ENCODE measurements around the gene MAGI2.

The MAGI2 gene

DNA sequence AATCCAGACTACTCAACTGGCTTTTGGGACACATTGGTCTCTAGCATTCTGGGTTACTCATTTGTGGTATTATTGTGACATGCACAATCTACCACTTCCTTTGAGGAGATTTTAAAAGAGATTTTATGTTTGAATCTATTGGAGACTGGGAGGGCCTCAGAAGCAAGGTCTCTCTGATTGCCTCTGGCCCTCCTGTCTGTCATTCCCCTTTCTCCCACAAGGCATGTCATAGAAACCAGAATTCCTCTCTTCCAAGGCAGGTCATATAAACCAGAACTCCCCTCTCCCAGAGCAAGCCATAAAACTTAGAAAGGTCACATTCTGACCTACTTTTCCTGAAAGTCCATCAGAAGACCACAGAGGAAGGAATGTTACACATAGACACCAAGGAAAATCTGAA, 877.2 kb downstream of the MAGI2 start:
- DNase-seq (ENCODE audit: low read depth), result peak; percentile 63
- TF ChIP-seq, protein P1, sequence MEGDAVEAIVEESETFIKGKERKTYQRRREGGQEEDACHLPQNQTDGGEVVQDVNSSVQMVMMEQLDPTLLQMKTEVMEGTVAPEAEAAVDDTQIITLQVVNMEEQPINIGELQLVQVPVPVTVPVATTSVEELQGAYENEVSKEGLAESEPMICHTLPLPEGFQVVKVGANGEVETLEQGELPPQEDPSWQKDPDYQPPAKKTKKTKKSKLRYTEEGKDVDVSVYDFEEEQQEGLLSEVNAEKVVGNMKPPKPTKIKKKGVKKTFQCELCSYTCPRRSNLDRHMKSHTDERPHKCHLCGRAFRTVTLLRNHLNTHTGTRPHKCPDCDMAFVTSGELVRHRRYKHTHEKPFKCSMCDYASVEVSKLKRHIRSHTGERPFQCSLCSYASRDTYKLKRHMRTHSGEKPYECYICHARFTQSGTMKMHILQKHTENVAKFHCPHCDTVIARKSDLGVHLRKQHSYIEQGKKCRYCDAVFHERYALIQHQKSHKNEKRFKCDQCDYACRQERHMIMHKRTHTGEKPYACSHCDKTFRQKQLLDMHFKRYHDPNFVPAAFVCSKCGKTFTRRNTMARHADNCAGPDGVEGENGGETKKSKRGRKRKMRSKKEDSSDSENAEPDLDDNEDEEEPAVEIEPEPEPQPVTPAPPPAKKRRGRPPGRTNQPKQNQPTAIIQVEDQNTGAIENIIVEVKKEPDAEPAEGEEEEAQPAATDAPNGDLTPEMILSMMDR (conservative IDR thresholded peaks at IDR 0.05; ENCODE audit: low read length), result no peak
- no peak overlapping the region for H3K4me3 ChIP-seq (ENCODE audit: low read length)

DNA sequence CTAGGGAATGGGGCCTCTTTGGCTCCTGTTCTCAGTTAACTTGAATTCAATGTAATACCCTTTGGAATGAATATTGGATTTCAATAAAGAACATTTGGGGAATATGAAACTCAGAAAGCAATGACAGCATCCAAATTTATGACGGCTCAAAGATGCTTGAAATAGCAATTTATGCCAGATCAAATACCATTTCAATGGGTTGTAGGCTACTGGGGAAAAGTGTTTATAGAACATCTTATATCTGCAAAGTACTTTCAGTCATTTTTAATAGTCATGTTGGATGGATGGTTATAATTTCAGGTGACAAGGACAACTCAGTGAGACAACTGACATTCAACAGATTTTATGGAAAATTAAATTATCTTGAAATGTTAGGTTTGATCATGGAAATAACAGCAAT, 882.2 kb downstream of the MAGI2 start:
- TF ChIP-seq, protein P1 (conservative IDR thresholded peaks at IDR 0.05; ENCODE audit: low read length), result no peak
- no peak overlapping the region for H3K4me3 ChIP-seq (ENCODE audit: low read length)
- DNase-seq (ENCODE audit: low read depth), result no peak

DNA sequence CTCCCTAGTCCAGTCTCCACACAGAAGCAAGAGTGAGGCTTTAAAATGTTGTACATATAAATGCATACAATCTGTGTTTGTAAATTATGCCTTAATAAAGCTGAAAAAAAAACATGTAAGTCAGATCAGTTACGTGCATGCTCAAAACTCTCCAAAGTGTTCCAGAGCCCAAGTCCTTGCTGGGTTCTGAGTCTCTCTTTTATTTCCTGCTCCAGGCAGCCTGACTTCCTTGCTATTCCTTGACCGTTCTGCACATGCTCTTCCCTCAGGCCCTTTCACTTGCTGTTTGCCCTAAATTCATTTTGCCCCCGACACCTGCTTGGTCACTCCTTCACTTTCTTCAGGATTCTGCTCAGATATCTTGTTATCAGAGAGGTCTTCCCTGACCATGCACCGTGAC, 884.8 kb downstream of the MAGI2 start:
- H3K4me3 ChIP-seq (ENCODE audit: low read length), result no peak overlapping the region
- TF ChIP-seq, protein P1 (conservative IDR thresholded peaks at IDR 0.05; ENCODE audit: low read length), result no peak
- DNase-seq (ENCODE audit: low read depth), result no peak

DNA sequence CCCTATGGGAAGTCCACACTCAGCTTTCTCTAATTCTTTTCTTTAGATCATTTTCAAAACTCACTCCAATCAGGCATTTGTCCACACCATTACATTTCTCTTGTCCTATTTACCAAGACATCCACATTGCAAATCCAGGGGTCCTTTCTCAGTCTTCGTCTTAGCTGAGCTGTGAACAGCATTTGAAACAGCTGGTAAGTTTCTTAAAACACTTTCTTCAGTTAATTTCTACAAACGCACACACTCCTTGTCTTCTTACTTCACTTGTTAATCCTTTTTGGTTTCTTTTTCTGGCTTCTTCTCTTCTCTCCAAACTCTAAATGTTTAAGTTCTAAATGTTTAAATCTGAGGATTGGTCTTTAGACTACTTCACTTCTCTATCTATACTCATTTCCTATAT, 885.6 kb downstream of the MAGI2 start:
- no peak overlapping the region for H3K4me3 ChIP-seq (ENCODE audit: low read length)
- no peak for DNase-seq (ENCODE audit: low read depth)
- TF ChIP-seq, protein P1 (conservative IDR thresholded peaks at IDR 0.05; ENCODE audit: low read length), result no peak

DNA sequence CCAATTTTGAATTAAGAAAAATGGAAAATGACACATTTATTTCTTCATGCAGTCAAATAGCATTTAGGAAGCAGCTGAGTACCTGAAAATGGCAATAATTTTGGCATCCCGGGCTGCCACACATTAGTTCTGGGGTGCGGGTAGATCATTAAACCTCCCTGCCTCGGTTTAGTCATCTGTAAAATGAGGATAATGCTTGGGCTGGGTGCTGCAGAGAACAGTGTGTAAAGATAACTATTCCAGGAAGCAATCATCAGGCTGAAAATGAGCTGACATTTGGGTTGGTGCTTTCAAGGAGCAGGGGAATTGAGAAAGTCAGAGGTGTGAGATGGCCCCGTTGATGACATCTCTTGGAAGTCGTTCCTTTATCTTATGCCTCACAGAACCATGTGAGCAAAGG, 887.7 kb downstream of the MAGI2 start:
- no peak overlapping the region for H3K4me3 ChIP-seq (ENCODE audit: low read length)
- no peak for DNase-seq (ENCODE audit: low read depth)
- TF ChIP-seq, protein P1 (conservative IDR thresholded peaks at IDR 0.05; ENCODE audit: low read length), result no peak

DNA sequence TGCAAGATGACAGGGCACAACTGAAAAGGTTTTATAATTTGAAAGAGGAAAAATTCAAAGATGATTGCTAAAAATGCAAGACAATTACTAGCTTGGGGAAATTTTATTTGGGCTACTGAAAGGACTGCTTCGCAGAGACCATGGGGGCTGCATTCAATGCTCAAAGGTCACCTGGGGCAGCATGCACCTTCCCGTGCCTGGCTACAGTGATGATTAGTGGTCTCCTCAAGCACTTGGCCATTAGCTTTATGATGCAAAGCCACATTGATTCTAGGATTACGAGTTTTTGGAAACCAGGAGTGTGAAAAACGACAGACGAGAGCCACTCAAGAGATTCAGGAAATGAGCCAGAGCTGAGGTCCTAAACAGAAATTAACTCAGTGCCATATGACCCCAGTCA, 890.3 kb downstream of the MAGI2 start:
- H3K4me3 ChIP-seq (ENCODE audit: low read length), result no peak overlapping the region
- no peak for DNase-seq (ENCODE audit: low read depth)
- TF ChIP-seq, protein P1 (conservative IDR thresholded peaks at IDR 0.05; ENCODE audit: low read length), result no peak

DNA sequence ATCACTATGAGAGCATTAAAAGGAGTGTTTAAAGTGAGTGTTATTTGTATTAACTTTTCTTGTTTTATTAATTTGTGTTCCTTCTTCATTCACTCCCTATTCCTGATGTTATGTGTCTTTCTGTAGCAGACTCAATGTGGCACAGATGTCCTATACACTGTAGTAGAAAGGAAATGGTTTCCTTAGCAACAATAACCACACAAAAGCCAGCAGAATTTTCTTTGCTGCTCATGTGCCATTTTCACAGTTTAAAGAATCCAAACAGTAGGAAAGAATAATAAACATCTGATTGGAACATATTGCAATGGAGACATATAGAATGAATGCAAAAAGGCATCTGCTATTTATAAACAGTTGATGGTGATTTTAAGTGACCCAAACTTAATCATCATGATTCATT, 891.3 kb downstream of the MAGI2 start:
- H3K4me3 ChIP-seq (ENCODE audit: low read length), result no peak overlapping the region
- TF ChIP-seq, protein P1 (conservative IDR thresholded peaks at IDR 0.05; ENCODE audit: low read length), result no peak
- peak; percentile 25 for DNase-seq (ENCODE audit: low read depth)
